GM12878 (cell line): Measurements from ENCODE around the gene B3GNT8.

Source experiments
- CHD4 ChIP-seq: fragments of 200-600 bp; sonication (generic); IDR thresholded peaks from 2 replicates; pipeline ENCODE4 v1.6.1; 2016; ENCODE audit warnings: mild to moderate bottlenecking
- JUNB ChIP-seq: IDR thresholded peaks from 2 replicates; pipeline ENCODE4 v1.6.1; 2016; ENCODE audit warnings: antibody characterized with exemption, mild to moderate bottlenecking
- TF ChIP-seq, protein P1 (sequence below), 3 experiments: IDR thresholded peaks in 2 of 3; conservative IDR thresholded peaks in 1 of 3; 2 replicates each; pipeline ENCODE4 v1.5.1; 2011; ENCODE audit warnings: low read depth in 3 of 3, low read length in 3 of 3, mild to moderate bottlenecking in 3 of 3, control low read depth in 2 of 3, moderate library complexity in 2 of 3, inconsistent platforms in 1 of 3, mixed read lengths in 1 of 3; ENCODE audit not compliant: control insufficient read depth in 2 of 3, insufficient read depth in 1 of 3; ENCODE audit errors: extremely low read depth in 1 of 3

GRCh38 chr19:41445575-41445974 lies 18.4 kb upstream of the B3GNT8 start:
- no peak for TF ChIP-seq CHD4
- TF ChIP-seq, protein P1, sequence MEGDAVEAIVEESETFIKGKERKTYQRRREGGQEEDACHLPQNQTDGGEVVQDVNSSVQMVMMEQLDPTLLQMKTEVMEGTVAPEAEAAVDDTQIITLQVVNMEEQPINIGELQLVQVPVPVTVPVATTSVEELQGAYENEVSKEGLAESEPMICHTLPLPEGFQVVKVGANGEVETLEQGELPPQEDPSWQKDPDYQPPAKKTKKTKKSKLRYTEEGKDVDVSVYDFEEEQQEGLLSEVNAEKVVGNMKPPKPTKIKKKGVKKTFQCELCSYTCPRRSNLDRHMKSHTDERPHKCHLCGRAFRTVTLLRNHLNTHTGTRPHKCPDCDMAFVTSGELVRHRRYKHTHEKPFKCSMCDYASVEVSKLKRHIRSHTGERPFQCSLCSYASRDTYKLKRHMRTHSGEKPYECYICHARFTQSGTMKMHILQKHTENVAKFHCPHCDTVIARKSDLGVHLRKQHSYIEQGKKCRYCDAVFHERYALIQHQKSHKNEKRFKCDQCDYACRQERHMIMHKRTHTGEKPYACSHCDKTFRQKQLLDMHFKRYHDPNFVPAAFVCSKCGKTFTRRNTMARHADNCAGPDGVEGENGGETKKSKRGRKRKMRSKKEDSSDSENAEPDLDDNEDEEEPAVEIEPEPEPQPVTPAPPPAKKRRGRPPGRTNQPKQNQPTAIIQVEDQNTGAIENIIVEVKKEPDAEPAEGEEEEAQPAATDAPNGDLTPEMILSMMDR (IDR thresholded peaks at IDR 0.05 in 2 of 3, conservative IDR thresholded peaks at IDR 0.05 in 1 of 3; ENCODE audit: control insufficient read depth in 2 of 3, extremely low read depth in 1 of 3, insufficient read depth in 1 of 3, low read depth in 3 of 3, low read length in 3 of 3) = no peak
- no peak for TF ChIP-seq JUNB
